Fibroblast of lung (primary cell): Measurements from ENCODE around the gene PHETA1.
"Not testable (repeated sequence)": the region's sequence is repeated elsewhere in the genome, so short reads cannot be mapped to it uniquely, and the experiment has no call there.

Source experiments
- CTCF ChIP-seq, 2 donors: IDR thresholded peaks in 1 of 2; conservative IDR thresholded peaks in 1 of 2; 1 replicate in 1 of 2; 2 replicates in 1 of 2; pipeline ENCODE4 v1.5.1; 2011 to 2012; ENCODE audit warnings: low read length in 2 of 2, control low read depth in 1 of 2, inconsistent platforms in 1 of 2, low read depth in 1 of 2, mild to moderate bottlenecking in 1 of 2
- EZH2 ChIP-seq: IDR thresholded peaks from 2 replicates; pipeline ENCODE4 v1.5.1; 2012; ENCODE audit warnings: low read length, control low read depth, mild to moderate bottlenecking; ENCODE audit errors: missing control alignments

GRCh38 chr12:111373231-111373630 is 4.3 kb upstream of the PHETA1 start:
- not testable (repeated sequence) for TF ChIP-seq CTCF (conservative IDR thresholded peaks at IDR 0.05 in 1 of 2, IDR thresholded peaks at IDR 0.05 in 1 of 2; ENCODE audit: low read depth in 1 of 2, low read length in 2 of 2); EZH2
